Measurements from ENCODE around the gene SNED1.

Gene SNED1

DNA sequence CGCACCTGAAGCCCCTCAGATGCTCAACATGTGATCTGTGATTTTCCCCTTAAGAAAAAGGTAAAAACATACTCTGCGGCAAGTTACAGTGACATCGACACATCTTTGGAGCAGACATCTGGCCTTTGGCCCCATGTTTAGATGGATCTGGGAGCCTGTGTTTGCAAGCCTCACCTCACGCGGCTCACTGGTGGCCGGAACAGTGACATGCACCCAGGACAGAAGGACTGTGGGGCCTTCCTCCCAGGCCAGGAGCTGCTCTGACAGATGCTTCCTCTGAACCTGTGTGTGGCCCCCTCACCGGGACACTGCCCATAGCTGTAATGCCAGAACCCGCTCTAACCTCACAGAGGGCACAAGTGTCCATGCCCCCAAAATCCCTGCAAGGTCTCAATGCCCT, 137.8 kb downstream of the SNED1 start:
- DNase-seq (ENCODE audit: insufficient read length, low spot score) (no peak), FAIRE-seq (no peak)
- TF ChIP-seq PAX5 (IDR thresholded peaks at IDR 0.05; ENCODE audit: insufficient read depth, low read length, severe bottlenecking), result no peak
- TF ChIP-seq TAF1 (IDR thresholded peaks at IDR 0.05; ENCODE audit: low read depth, low read length), result no peak
- no peak for TF ChIP-seq POU2F2 (IDR thresholded peaks at IDR 0.05; ENCODE audit: low read depth, low read length)
- TF ChIP-seq SPI1 (IDR thresholded peaks at IDR 0.05; ENCODE audit: low read depth, low read length), result no peak
- TF ChIP-seq POLR2AphosphoS5 (IDR thresholded peaks at IDR 0.05; ENCODE audit: low read depth, low read length), result no peak
- TF ChIP-seq POLR2A (IDR thresholded peaks at IDR 0.05; ENCODE audit: low read depth, low read length), result no peak

DNA sequence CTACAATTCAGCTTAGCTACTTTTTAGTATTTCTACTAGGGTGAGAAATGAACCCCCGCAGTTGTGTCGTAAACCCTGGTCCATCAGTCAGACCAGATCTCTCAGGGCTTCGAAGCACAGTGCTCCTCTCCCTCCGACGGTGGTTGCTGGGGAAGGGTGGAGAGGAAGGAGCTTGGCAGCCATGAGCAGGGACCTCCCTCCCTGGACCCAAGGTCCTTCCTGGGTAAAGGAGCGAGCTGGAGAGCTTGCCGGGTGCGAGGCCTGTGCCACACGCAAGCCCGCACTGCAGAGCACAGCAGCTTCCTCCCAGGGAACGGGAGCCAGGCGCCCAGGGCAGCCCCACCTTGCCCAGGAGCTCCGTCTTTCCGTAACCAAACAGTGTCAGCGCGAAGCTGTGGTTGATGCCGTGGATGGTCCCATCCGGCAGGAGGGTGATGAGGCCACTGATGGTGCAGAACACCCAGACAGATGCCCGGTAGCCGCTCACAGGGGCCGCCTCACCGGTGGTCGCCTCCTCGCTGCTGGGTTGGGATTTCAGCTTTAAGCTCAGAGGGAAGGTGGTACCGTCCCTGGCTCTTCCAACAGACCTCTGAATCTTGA, 138.3 kb downstream of the SNED1 start:
- TF ChIP-seq TAF1 (IDR thresholded peaks at IDR 0.05; ENCODE audit: low read depth, low read length), result no peak
- TF ChIP-seq SPI1 (IDR thresholded peaks at IDR 0.05; ENCODE audit: low read depth, low read length), result no peak
- no peak for TF ChIP-seq POLR2AphosphoS5 (IDR thresholded peaks at IDR 0.05; ENCODE audit: low read depth, low read length)
- no peak for FAIRE-seq
- DNase-seq (ENCODE audit: insufficient read length, low spot score), result no peak

DNA sequence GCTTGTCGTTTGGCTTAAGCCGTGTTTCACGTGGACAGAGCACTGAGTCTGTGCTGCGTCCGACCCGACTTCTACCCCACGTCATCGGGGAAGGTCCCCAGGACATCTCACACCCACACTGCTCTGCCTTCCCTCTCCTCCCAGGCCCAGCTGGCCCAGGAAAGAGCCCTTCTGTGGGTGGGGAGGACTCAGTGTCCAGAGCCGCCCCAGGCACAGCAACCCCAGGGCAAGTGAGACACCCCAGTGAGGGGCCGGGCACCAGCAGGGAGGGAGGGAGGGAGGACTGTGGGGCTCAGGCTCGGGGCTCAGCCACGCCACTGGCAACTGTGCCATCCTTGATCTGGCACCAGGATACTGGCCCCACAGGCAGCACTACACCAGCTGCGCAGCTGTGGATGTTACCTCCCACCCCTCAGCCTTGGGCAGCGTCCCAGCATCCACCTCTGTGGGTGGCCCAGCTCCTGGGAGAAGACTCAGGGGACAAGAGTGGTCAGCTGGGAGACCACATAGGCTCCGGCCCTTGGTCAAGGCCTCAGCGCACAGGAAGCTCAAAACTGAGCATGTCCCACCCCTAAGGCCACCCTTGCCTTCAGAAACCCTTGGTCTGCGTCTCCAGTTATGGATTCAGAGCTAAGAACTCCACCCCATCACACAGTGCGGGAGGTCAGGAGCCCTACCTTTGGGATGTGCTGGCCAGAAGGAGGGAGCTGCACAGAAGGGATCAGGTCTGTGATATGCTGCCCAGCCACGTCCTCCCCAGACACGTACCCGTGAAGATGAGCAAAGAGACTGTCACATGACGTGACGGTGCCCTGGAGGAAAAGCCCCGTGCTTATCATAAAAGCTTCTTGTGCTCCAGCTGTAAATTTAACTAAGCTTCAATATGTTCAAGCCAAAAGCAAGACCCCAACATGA, 139.1 kb downstream of the SNED1 start:
- FAIRE-seq, result no peak
- no peak for DNase-seq (ENCODE audit: insufficient read length, low spot score)
- TF ChIP-seq POLR2AphosphoS5 (IDR thresholded peaks at IDR 0.05; ENCODE audit: low read depth, low read length) (no peak), SPI1 (IDR thresholded peaks at IDR 0.05; ENCODE audit: low read depth, low read length) (no peak), TAF1 (IDR thresholded peaks at IDR 0.05; ENCODE audit: low read depth, low read length) (no peak), POU2F2 (IDR thresholded peaks at IDR 0.05; ENCODE audit: low read depth, low read length) (no peak), POLR2A (IDR thresholded peaks at IDR 0.05; ENCODE audit: low read depth, low read length) (no peak), PAX5 (IDR thresholded peaks at IDR 0.05; ENCODE audit: insufficient read depth, low read length, severe bottlenecking) (no peak)

DNA sequence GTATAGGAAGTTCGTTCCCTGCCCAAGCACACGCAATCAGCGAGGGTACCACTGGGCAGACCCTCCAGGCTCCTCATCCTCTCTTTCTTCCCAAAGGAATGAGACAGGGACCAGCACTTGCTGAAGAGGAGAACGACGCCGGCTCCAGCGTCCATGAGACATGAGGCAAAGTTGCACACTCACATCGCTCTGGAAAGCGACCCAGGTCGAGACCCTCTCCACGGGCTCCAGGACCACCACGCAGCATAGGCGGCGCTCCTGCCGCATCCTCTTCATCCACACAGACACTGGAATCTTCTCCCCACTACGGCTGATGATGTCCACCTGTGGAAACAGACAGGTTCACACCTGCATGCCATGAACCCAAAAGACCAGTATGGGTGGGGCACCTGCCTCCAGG, 140.1 kb downstream of the SNED1 start:
- no peak for TF ChIP-seq POLR2AphosphoS5 (IDR thresholded peaks at IDR 0.05; ENCODE audit: low read depth, low read length)
- TF ChIP-seq TAF1 (IDR thresholded peaks at IDR 0.05; ENCODE audit: low read depth, low read length), result no peak
- TF ChIP-seq POU2F2 (IDR thresholded peaks at IDR 0.05; ENCODE audit: low read depth, low read length), result no peak
- TF ChIP-seq PAX5 (IDR thresholded peaks at IDR 0.05; ENCODE audit: insufficient read depth, low read length, severe bottlenecking), result no peak
- no peak for TF ChIP-seq POLR2A (IDR thresholded peaks at IDR 0.05; ENCODE audit: low read depth, low read length)
- no peak for TF ChIP-seq SPI1 (IDR thresholded peaks at IDR 0.05; ENCODE audit: low read depth, low read length)
- no peak for FAIRE-seq
- no peak for DNase-seq (ENCODE audit: insufficient read length, low spot score)

DNA sequence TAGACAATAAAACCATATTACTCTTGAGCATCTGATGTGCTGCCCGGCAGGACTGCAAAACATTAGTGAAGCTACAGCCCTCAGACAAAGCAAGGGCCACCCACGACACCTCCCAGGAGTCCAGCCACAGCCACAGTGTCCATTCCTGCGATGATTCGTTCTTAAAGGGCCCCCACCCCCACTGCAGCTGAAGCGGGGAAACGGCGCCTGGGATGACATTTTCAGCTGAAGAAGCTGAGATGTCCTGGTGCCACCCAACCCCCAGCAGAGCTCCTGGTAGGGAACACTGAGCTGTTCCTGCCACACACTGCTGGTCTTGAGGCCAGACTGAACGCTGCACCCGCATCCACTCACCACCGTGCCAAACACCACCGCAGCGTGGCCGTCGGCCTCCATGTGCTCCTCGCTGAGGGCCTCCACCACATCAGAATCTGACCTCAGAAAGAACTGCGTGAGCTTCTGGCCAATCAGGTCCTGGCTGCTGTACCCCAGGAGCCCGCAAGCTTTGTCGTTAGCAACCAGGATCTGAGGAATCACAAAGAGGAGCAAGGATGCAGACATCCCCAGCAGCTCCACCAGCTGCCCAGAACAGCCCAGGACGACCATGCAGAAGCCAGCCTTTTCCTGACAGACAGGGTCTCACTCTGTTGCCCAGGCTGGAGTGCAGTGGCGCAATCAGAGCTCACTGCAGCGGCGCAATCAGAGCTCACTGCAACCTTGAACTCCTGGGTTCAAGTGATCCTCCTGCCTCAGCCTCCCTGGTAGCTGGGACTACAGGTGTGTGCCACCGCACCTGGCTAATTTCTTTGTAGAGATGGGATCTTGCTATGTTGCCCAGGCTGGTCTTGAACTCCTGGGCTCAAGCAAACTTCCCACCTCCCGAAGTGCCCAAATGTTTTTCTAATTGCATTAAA, 141.4 kb downstream of the SNED1 start:
- TF ChIP-seq POLR2A (IDR thresholded peaks at IDR 0.05; ENCODE audit: low read depth, low read length), result no peak
- TF ChIP-seq PAX5 (IDR thresholded peaks at IDR 0.05; ENCODE audit: insufficient read depth, low read length, severe bottlenecking), result no peak
- no peak for TF ChIP-seq TAF1 (IDR thresholded peaks at IDR 0.05; ENCODE audit: low read depth, low read length)
- TF ChIP-seq SPI1 (IDR thresholded peaks at IDR 0.05; ENCODE audit: low read depth, low read length), result no peak
- TF ChIP-seq POLR2AphosphoS5 (IDR thresholded peaks at IDR 0.05; ENCODE audit: low read depth, low read length), result no peak
- TF ChIP-seq POU2F2 (IDR thresholded peaks at IDR 0.05; ENCODE audit: low read depth, low read length), result no peak
- FAIRE-seq, result no peak
- DNase-seq (ENCODE audit: insufficient read length, low spot score), result no peak

DNA sequence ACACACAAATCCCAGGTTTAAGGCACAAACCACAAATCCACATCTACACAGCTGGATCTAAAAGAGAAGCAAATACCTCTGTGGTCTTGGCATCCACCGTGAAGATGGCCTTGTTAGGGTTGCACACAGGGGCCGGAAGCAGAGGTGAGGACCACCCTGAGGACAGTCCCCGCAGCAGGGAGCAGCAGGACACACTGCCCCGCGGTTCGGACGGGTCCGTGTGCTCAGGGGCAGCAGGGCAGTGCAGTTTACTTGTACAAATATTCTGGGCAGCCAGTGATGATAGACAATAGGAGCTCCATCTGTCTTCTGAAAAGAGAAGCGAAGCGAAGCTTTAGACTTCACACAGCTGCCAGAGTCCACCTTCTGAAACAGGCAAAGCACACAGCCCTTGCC, 142.0 kb downstream of the SNED1 start:
- no peak for TF ChIP-seq POU2F2 (IDR thresholded peaks at IDR 0.05; ENCODE audit: low read depth, low read length)
- TF ChIP-seq SPI1 (IDR thresholded peaks at IDR 0.05; ENCODE audit: low read depth, low read length), result no peak
- no peak for TF ChIP-seq POLR2A (IDR thresholded peaks at IDR 0.05; ENCODE audit: low read depth, low read length)
- DNase-seq (ENCODE audit: insufficient read length, low spot score) (no peak), FAIRE-seq (no peak)

DNA sequence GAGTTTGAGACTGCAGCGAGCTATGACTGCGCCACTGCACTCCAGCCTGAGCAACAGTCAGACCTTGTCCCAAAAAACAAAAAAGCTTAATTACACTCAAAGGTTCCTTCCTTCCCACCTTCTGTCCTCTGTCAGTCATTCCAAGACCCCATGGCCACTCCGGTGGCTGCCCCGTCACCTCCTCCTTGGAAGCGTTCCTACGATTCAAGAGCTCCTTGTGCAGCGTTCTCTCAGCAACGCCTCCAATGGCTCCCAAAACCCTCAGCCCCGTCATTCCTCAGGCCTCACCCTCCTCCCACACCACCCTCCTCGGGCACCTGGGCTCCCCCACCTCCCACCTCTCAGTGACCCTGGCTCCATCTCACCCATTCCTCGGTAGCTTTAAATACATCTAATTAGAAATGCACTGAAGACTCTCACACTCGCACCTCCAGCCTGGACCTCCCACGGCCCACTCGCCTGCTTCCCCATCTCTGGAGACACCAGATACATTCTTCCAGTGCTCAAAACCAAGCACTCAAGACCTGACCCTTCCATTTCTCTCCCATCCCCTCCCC, 142.9 kb downstream of the SNED1 start:
- FAIRE-seq (no peak), DNase-seq (ENCODE audit: insufficient read length, low spot score) (no peak)
- TF ChIP-seq SPI1 (IDR thresholded peaks at IDR 0.05; ENCODE audit: low read depth, low read length) (no peak), TAF1 (IDR thresholded peaks at IDR 0.05; ENCODE audit: low read depth, low read length) (no peak), POLR2AphosphoS5 (IDR thresholded peaks at IDR 0.05; ENCODE audit: low read depth, low read length) (no peak), POLR2A (IDR thresholded peaks at IDR 0.05; ENCODE audit: low read depth, low read length) (no peak), POU2F2 (IDR thresholded peaks at IDR 0.05; ENCODE audit: low read depth, low read length) (no peak), PAX5 (IDR thresholded peaks at IDR 0.05; ENCODE audit: insufficient read depth, low read length, severe bottlenecking) (no peak)

DNA sequence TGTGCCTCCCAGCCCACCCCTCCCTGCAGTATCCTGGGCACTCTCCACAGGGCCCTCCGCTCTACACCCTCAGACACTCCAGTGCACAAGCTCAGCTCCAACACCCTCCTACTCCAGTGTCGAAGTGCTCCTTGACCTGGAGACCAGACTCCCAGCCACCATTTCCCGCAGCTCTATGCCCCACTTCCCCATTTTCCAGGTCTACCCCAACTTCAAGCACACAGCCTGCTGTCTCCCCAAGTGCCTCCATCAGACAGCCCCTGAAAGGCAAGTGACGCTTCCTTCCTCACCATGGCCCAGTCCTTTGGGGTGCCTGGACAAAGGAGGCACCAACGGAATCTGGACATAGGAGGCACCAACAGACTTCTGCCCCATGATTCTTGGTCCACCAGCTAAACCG, 143.6 kb downstream of the SNED1 start:
- FAIRE-seq (no peak), DNase-seq (ENCODE audit: insufficient read length, low spot score) (no peak)
- TF ChIP-seq POLR2AphosphoS5 (IDR thresholded peaks at IDR 0.05; ENCODE audit: low read depth, low read length), result no peak
- TF ChIP-seq SPI1 (IDR thresholded peaks at IDR 0.05; ENCODE audit: low read depth, low read length), result peak; percentile 20; the same call in 1 of the 2 replicates

DNA sequence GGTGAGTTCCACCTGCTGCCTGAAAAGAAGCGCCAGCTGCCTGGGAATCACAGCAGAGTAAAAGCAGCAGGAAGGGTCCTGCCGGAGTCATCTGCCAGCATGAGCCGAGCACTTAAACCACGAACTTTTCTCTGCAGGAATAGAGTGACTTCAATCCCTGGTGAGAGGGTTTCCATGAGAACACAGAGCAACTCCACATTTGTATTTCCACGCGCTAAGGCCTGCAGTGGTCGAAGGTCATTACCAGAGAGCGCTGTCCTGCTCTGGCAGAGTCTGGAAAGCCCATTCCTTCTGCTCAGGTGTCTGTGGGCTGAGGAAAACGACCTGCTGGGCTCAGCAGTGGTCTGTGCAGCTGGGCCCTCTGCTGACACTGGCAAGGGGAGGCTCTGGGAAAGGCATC, 144.2 kb downstream of the SNED1 start:
- no peak for FAIRE-seq
- no peak for DNase-seq (ENCODE audit: insufficient read length, low spot score)
- no peak for TF ChIP-seq POLR2AphosphoS5 (IDR thresholded peaks at IDR 0.05; ENCODE audit: low read depth, low read length)
- no peak for TF ChIP-seq SPI1 (IDR thresholded peaks at IDR 0.05; ENCODE audit: low read depth, low read length)
- no peak for TF ChIP-seq PAX5 (IDR thresholded peaks at IDR 0.05; ENCODE audit: insufficient read depth, low read length, severe bottlenecking)
- TF ChIP-seq TAF1 (IDR thresholded peaks at IDR 0.05; ENCODE audit: low read depth, low read length), result no peak
- TF ChIP-seq POLR2A (IDR thresholded peaks at IDR 0.05; ENCODE audit: low read depth, low read length), result no peak
- no peak for TF ChIP-seq POU2F2 (IDR thresholded peaks at IDR 0.05; ENCODE audit: low read depth, low read length)
